GM18517 (cell line): ENCODE measurements around the gene ANKRD24.
"Not testable (repeated sequence)": the region's sequence is repeated elsewhere in the genome, so short reads cannot be mapped to it uniquely, and the experiment has no call there.

Experiments
- ATAC-seq: cut with Tn5 transposase; IDR thresholded peaks from one replicate; pipeline ENCODE4 v1.9.1; 2021; ENCODE audit warnings: mild to moderate bottlenecking, moderate library complexity; ENCODE audit not compliant: unreplicated experiment

The ANKRD24 gene

GRCh38 chr19:4173479-4174212 is 8.8 kb upstream of the ANKRD24 start:
- no peak for ATAC-seq

GRCh38 chr19:4174213-4174894 is 8.1 kb upstream of the ANKRD24 start:
- ATAC-seq: no peak

DNA sequence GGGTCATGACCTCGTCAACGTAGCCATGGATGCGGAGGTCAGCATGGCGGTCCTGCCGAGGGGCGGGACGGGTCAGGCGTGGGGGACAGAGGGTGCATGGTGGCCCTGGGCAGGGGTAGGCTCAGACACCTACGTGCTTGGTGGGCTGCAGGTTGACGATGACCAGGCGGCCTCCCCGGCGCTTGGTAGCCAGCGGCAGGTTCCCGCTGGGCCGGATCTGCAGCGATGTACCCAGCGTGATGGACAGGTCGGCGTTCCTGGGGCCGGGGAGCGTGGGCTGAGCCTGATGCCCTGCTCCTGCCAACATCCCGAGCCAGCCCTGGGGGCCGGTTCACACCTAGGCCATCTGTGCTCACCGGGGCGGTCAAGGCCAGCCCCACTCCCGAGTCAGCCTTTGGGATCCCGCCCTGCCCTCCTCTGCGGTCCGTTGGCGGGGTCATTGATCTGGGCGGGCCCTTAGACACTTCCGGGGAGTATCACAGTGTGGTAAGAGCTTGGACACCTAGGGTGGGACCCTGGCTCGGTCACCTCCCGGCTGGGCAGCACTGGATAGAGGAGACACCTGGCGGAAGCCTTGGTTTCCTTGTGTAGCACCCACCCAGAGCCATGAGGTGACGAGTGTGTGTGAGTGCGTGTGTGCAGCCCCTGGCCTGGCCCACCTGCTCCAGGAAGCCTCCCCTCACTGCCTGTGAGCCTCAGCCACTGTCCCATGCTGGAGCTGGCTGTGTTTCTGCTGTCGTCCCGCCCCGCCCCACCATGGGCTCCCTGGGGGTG is 7.4 kb upstream of the ANKRD24 start:
- no peak for ATAC-seq

DNA sequence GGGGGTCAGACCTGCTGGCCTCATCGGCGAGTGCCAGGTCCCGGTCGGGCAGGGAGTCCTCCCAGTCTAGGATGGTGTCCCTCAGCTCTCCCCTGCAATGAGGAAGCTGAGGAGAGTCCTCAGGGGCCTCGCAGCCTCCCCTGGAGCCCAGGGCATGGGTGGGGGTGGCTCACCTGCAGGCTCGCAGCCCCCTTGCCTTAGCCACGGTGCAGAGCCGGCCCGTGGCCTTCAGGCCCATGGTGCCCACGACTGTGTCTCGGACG is 6.9 kb upstream of the ANKRD24 start:
- no peak for ATAC-seq

DNA sequence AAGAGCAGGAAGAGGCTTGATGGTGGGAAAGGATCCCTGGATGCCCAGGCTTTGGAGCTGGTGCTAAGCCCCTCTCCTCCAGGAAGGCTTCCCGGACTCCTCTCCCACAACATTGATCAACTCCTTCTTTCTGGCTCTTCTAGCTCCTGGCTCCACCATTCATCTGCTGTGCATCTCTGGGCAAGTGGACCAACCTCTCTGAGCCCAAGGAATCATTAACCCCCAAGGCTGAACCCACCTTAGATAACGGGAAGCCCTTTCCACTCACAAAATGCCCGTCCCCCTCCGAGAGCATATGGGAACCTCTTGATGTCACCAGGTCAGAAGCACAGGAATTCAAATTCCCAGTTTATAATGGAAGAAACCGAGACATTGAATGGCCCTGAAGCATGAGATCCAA is 5.3 kb upstream of the ANKRD24 start:
- no peak for ATAC-seq

DNA sequence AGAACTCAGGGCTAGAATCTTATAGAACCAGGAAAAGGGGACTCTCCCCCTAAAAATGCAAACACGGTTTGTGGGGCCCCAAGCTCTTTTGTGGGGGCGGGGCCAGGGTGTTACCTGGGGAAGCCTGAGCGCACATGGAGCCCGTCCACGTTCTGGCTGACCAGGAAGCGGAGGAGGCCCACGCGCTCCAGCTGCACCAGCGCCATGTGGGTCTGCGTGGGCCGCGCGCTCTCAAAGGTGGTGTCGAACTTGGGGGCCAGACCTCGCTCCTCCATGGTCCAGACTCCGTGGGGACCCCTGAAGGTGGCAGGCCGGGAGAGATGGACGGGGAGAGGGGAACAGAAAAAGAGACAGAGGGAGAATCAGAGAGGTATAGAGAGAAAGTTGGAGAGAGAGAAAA is 3.5 kb upstream of the ANKRD24 start:
- ATAC-seq: no peak

GRCh38 chr19:4181053-4181508 is 1.4 kb upstream of the ANKRD24 start:
- ATAC-seq: no peak

GRCh38 chr19:4183967-4184717 is 1.7 kb downstream of the ANKRD24 start:
- ATAC-seq: no peak

GRCh38 chr19:4184718-4185352 is 2.3 kb downstream of the ANKRD24 start:
- no peak for ATAC-seq

GRCh38 chr19:4185413-4186086 is 3.1 kb downstream of the ANKRD24 start:
- no peak for ATAC-seq

DNA sequence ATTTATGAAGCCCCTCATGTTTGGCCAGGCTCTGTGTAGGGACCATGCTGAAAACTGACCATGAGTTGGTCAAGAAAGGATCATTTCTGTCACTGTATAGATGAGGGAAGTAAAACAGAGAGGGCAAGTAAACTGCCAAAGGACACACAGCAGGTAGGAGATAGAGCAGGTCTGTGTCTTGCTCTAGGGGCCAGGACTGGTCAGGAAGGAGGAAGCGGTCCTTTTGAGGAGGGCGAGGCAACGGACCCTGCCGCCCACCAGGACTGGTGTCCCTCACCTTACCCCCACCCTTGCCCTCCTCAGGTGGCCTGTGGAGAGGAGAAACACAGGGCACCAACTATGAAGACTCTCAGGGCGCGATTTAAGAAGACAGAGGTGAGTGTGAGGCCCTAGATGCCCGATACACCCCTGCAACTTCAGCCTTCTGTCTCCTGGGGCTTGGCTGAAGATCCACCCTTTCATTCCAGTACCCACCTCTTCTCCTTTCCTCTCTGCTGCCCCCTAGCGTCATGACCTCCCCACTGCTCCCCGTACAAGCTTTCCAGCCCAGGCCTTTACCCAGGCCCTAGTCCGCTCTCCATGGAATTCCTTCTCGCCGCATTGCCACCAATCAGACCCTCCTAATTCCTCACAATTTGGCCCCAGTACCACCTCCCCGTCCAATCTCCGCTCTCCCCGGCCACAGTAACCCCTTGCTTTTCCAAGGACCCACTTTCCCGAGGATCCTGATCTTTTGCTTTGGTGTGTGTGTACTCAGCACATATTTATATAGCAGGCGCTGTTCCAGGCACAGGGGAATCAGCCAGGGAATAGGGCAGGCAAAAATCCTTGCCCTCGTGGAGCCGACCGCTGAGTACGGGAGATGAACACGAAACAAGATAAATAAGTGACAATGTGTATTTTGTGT is 3.9 kb downstream of the ANKRD24 start:
- no peak for ATAC-seq

GRCh38 chr19:4187313-4188122 is 5.0 kb downstream of the ANKRD24 start:
- ATAC-seq: no peak

GRCh38 chr19:4189641-4190040 is 7.2 kb downstream of the ANKRD24 start:
- no peak for ATAC-seq

DNA sequence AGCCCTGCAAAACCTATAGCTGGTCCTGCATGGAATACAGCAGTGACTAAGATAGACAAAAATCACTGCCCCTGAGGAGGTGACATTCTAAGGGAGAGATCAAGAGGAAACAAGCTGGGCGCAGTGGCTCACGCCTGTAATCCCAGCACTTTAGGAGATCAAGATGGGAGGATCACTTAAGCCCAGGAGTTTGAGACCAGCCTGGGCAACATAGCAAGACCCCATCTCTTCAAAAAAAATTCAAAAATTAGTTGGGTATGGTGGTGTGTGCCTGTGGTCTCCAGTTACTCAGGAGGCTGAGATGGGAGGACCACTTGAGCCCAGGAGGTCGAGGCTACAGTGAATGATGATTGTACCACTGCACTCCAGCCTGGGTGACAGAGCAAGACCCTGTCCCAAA is 10.0 kb downstream of the ANKRD24 start:
- ATAC-seq: not testable (repeated sequence)

DNA sequence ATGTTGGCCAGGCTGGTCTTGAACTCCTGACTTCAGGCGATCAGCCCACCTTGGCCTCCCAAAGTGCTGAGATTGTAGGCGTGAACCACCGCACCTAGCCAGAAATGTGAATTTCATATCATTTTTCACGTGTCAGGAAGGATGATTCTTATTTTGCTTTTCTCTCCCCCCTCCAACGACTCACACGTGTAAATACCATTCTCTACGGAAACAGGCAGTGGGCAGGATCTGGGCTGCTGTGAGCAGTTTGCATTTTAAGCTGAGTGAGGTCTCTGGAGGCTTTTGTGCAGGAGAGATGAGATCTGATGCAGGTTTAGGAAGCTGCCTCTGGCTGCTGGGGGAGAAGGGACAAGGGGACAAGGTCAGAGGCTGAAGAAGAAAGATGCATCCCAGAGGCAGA is 11.9 kb downstream of the ANKRD24 start:
- no peak for ATAC-seq

DNA sequence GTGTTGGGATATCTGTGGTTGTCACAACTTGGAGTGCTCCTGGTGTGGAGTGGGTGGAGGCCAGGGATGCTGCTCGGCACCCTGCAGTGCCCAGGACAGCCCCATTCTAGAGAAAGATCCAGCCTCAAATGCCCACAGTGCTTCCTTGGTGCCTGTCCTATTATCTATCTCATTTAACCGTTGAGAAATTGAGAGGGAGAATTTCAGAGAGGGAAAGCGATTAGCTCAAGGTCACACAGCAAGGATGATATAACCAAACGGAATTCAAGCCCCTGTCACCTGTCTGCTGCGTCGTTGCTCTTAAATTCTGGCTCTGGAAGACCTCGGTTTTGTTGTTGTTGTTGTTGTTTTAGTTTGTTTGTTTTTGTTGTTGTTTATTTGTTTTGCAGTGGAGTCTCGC is 13.5 kb downstream of the ANKRD24 start:
- no peak for ATAC-seq

GRCh38 chr19:4196587-4197148 is 14.2 kb downstream of the ANKRD24 start:
- no peak for ATAC-seq

DNA sequence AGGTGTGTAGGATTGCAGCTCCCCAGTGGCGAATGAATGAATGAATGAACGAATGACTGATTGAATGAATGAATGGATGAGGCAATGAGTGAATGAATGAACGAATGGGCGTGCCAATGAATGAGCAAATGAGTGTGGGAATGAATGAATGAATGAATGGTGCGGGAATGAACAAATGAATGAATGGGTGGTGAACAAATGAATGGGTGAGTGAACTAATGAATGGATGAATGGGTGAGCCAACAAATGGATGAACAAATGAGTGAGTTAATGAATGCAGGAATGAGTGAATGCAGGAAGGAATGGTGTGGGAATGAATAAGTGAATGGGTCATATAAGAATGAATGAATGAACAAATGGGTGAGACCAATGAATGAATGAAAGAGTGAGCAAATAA is 14.7 kb downstream of the ANKRD24 start:
- ATAC-seq: no peak
